Left lung (tissue), 10 donors: ENCODE results near the gene FBXW8. TPM values are rescaled to one million over a fixed set of nuclear protein-coding genes. Genes with fewer than 3 reads are reported as not detected.

ENCODE experiments used
- ATAC-seq: fragments of 200-7000 bp; cut with Tn5 transposase; one replicate; pipeline ENCODE4 v1.9.1; 2020; ENCODE audit warnings: moderate library complexity
- DNase-seq, 4 donors: peaks; one replicate each; pipeline ENCODE4 v3.0.0-alpha.2; 2013 to 2020
- H3K27ac ChIP-seq, 2 donors: fragments of 200-600 bp; sonication (generic) in 1 of 2; one replicate each; pipeline versions ENCODE4 v1.5.0 to v1.8.0; 2020 to 2021
- H3K27me3 ChIP-seq, 2 donors: fragments of 200-600 bp; sonication (generic) in 1 of 2; one replicate each; pipeline versions ENCODE4 v1.5.0 to v1.8.0; 2020 to 2021
- H3K36me3 ChIP-seq, 2 donors: fragments of 200-600 bp; sonication (generic) in 1 of 2; one replicate each; pipeline versions ENCODE4 v1.5.0 to v1.8.0; 2020 to 2021
- H3K4me1 ChIP-seq, 2 donors: fragments of 200-600 bp; one replicate each; pipeline ENCODE4 v1.8.0; 2021
- H3K4me3 ChIP-seq, 2 donors: fragments of 200-600 bp; sonication (generic) in 1 of 2; one replicate each; pipeline versions ENCODE4 v1.5.0 to v1.8.0; 2020 to 2021; ENCODE audit warnings: mild to moderate bottlenecking in 1 of 2
- H3K9me3 ChIP-seq, 2 donors: fragments of 200-600 bp; sonication (generic) in 1 of 2; one replicate each; pipeline versions ENCODE4 v1.5.0 to v1.8.0; 2020 to 2021
- CTCF ChIP-seq, 2 donors: fragments of 200-600 bp; sonication (generic) in 1 of 2; IDR thresholded peaks; one replicate each; pipeline versions ENCODE4 v1.5.0 to v1.8.0; 2021; ENCODE audit warnings: antibody characterized with exemption in 2 of 2
- intact Hi-C, 2 donors: fragments of 100-400 bp; cut with DNase I; formaldehyde crosslinking; loops; one replicate each; pipeline versions ENCODE4 v1.11.2 to v1.14.2; 2022
- polyA plus RNA-seq, 6 donors: library from polyadenylated mRNA; unstranded; fragments of 120-200 nt; gene quantifications; one replicate each; pipeline ENCODE4 v1.2.1, GENCODE V29; 2013; ENCODE audit not compliant: insufficient read length in 6 of 6
- total RNA-seq, 2 donors: library from RNA; stranded (reverse); fragmentation: NEBNext Ultra II Directional; extraction: Animal tissue kit (Norgen Biotek cat#: 25700); gene quantifications; one replicate each; pipeline ENCODE4 v1.2.1, GENCODE V29; 2021
- donor health status: DM: no; HTN: yes; CAD: no.
- donor health status: DM: no; HTN: no; CAD: no.

FBXW8 gene
- total and polyA plus RNA-seq, 8 donors: 16.0 to 28.4 (median 24.6) TPM

- no peaks in the 10 kb centered on the region for H3K4me1 ChIP-seq
- H3K4me3 ChIP-seq: no peak overlapping the region
- H3K9me3 ChIP-seq: peaks cover 0 to 7% of the 10 kb centered on the region in 2 donors
- H3K27me3 ChIP-seq: no peaks in the 10 kb centered on the region
- no peak overlapping the region for H3K27ac ChIP-seq
- intact Hi-C loops: no loop called here
- DNase-seq: no peak
- ATAC-seq: no peak
- no peak for TF ChIP-seq CTCF (IDR thresholded peaks at IDR 0.05)
- H3K36me3 ChIP-seq: peaks cover 0 to 53% of the 10 kb centered on the region in 2 donors
Measured at GRCh38 chr12:116945886-116946550, 35.3 kb downstream of the FBXW8 start.

- Histone ChIP-seq H3K27ac (no peak overlapping the region), H3K27me3 (no peaks in the 10 kb centered on the region), H3K36me3 (peaks cover 0 to 63% of the 10 kb centered on the region in 2 donors), H3K4me1 (no peaks in the 10 kb centered on the region), H3K4me3 (no peak overlapping the region), H3K9me3 (peaks cover 0 to 4% of the 10 kb centered on the region in 2 donors)
- no peak for TF ChIP-seq CTCF (IDR thresholded peaks at IDR 0.05)
- ATAC-seq (no peak), DNase-seq (no peak)
- intact Hi-C loops: no loop called here
Measured at GRCh38 chr12:116948298-116948697, 37.5 kb downstream of the FBXW8 start.

- intact Hi-C loops: no loop called here
- Histone ChIP-seq H3K27me3 (no peaks in the 10 kb centered on the region), H3K4me1 (no peaks in the 10 kb centered on the region), H3K9me3 (no peaks in the 10 kb centered on the region), H3K36me3 (peaks cover 0 to 60% of the 10 kb centered on the region in 2 donors), H3K27ac (no peak overlapping the region), H3K4me3 (no peak overlapping the region)
- DNase-seq (no peak), ATAC-seq (no peak)
- TF ChIP-seq CTCF (IDR thresholded peaks at IDR 0.05): no peak
Measured at GRCh38 chr12:116950628-116951325, 40.0 kb downstream of the FBXW8 start.

GRCh38 chr12:116954710-116955381 lies 44.1 kb downstream of the FBXW8 start:
- Histone ChIP-seq H3K27me3 (no peaks in the 10 kb centered on the region), H3K27ac (no peak overlapping the region)
- peak in 1 of 4 donors; percentile 46 for DNase-seq

More at GRCh38 chr12:116954710-116955381, 44.1 kb downstream of the FBXW8 start:
- ATAC-seq: peak; percentile 54
- TF ChIP-seq CTCF (IDR thresholded peaks at IDR 0.05): no peak
- Histone ChIP-seq H3K9me3 (no peaks in the 10 kb centered on the region), H3K4me3 (no peak overlapping the region), H3K36me3 (peaks cover 0 to 23% of the 10 kb centered on the region in 2 donors), H3K4me1 (no peaks in the 10 kb centered on the region)
- intact Hi-C loops: no loop called here
